ENCODE data around the gene VPS52. TPM values are rescaled to one million over a fixed set of nuclear protein-coding genes. Genes with fewer than 3 reads are reported as not detected.

The VPS52 gene
- total and polyA plus RNA-seq, 9 of the 15 experiments (the other 6 are each of a cell fraction or from before 2014, with no cell fraction given) = 24.4 to 103 (median 40.2) TPM

GRCh38 chr6:33271468-33272274, at the start of gene VPS52, which contains the start of gene RPS18 (continued):
- TF ChIP-seq MGA (IDR thresholded peaks at IDR 0.05) (peak; percentile 60; the same call in 1 of the 2 replicates), DDX20 (tag; IDR thresholded peaks at IDR 0.05; ENCODE audit: low read depth) (no peak; the same call in 1 of the 2 replicates), ZBTB5 (IDR thresholded peaks at IDR 0.05) (no peak), ILF3 (IDR thresholded peaks at IDR 0.05; ENCODE audit: borderline replicate concordance) (no peak), MCM5 (IDR thresholded peaks at IDR 0.05; ENCODE audit: low read depth) (no peak), RBM15 (IDR thresholded peaks at IDR 0.05; ENCODE audit: insufficient read depth, low read length) (no peak)
